ENCODE data around the gene UGP2.
"Not testable (repeated sequence)": the region's sequence is repeated elsewhere in the genome, so short reads cannot be mapped to it uniquely, and the experiment has no call there.

UGP2 gene

DNA sequence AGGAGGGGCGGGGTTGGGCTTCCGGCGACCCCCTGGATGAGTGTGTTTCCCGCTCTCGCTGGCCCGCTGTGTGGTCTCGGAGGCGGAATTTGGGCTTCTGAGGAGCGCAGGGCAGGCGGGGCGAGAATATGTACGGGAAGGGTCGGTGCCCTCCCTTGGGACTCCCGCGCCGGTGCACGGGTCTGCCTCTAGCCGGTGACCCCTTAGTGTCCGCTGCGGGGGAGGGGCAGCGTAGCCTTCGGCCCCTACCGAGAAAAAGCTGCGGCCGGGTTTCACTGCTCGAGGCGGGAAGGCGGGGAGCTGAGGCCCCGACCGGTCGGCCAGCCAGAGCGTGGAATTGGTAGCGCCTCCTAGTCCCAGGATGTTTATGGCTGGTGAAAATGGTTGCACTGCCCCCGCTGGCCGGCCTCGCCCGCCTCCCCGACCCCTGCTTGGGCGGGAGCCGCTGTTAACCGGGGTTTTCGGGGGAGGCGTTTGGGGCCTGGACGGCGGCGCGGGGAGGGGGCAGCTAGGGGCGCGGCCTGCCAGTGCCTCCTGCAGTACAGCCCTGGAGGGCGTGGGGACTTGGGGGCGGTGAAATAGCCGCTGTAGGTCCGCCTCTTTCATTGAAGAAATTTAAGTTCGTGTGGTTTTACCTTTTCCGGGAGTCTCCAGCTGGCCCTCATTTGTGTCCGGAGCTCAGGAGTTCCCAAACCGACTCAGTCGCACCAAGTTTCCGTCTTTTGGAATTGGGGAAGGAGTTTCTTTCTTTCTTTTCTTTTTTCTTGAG, at the start of gene UGP2:
Gene UGP2 (plus strand): TSS at position 643 of the 769 bp plus-strand sequence. CDS start 290 bp downstream, outside the sequence.
- DNase-seq, result peak; percentile 78 to 80

DNA sequence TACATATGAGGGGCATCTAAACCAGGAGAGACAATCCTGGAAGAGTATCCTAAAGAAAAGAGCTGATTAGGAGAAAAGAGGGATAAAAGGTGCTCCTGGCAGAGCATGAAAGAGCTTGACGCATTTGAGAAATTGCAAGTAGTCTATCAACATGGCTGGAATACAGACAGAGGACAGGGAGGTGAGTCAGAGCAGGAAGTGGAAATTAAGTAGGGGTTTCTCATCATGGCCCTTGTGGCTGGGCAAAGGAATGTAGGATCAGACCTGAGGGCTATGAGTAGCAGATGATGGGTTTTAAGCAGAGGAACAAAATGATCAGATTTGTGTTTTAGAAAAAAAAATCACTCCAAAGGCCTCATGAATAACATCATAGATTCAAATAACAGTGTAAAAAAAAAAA, 49.2 kb upstream of the UGP2 start:
- DNase-seq, result peak in 1 of 2 donors; percentile 22

DNA sequence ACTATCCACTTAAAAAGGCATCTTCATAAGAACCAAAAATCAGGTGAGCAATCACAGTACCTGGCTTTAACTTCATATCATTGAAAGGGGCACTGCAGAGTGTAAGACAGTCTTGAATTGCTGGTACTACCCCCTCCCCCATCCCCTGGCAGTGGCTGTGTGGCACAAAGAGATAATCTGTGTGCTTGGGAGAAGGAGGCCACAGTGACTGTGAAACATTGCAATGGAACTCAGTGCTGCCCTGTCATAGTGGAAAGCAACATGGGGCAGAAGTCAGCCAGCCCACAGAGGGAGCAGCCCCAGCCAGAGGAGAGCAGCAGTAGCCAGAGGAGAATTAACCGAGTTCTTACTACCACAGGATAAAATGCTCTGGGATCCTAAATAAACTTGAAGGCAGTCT, 45.3 kb upstream of the UGP2 start:
- DNase-seq, result no peak

DNA sequence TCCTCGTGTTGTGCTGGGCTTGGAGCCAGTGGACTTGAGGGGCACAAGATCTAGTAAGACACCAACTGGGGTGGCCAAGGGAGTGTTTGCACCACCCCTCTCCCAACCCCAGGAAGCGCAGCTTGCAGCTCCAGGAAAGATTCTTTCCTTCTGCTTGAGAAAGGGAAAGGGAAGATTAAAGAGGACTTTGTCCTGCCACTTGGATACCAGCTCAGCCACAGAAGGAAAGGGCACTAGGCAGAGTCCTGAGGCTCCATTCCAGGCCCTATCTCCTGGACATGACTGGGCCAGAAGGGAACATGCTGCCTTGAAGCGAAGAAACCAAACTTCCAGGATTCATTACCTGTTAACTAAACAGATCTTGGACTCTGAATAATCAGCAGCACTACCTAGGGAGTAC, 44.9 kb upstream of the UGP2 start:
- DNase-seq, result no peak

DNA sequence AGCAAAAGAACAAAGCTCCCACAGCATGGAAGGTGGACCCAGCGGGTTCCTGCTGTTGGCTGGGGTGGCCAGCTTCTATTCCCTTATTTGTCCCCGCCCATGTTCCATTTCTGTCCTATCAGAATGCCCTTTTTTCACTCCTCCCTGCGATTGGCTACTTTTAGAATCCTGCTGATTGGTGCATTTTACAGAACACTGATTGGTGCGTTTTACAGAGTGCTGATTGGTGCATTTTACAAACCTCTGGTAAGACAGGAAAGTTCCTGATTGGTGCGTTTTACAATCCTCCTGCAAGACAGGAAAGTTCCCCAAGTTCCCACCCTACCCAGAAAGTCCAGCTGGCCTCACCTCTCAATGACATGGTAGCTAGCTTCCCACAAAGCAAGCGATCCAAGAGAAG, 40.2 kb upstream of the UGP2 start:
- DNase-seq, result no peak

DNA sequence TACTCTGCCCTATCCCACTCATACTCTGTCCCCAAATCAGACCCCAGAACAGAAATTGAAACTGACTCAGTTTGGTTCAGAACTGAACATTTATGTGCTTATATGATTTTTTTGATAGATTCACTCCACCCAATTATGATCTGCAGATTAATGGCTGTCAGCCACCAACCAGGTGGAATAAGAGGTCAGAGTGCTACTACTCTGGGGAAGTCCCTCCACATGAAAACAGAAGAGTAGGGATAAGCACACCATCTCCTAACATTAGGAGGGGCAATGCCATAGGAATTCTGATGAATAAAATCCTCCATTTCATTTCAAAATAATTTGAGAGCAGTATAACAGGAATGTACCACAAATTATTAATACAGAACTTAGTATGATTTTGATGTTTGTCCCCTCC, 36.3 kb upstream of the UGP2 start:
- no peak for DNase-seq

DNA sequence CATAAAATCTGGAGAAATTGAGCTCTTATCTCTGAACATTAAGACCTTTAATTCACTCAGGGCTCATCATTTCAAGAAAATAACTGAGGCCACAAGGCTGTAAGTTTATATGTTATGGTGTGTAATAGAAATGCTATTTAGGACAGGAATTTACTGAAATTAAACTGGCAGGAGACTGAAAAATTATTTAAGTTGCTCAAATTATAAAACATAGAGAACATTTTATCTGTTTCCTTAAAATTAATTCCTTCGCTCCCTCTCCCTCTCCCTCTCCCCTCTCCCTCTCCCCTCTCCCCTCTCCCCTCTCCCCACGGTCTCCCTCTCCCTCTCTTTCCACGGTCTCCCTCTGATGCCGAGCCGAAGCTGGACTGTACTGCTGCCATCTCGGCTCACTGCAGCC, 33.7 kb upstream of the UGP2 start:
- not testable (repeated sequence) for DNase-seq

DNA sequence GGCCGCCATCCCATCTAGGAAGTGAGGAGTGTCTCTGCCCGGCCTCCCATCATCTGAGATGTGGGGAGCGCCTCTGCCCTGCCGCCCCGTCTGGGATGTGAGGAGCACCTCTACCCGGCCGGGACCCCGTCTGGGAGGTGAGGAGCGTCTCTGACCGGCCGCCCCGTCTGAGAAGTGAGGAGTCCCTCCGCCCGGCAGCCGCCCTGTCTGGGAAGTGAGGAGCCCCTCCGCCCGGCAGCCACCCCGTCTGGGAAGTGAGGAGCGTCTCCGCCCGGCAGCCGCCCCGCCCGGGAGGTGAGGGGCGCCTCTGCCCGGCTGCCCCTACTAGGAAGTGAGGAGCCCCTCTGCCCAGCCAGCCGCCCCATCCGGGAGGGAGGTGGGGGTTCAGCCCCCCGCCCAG, 32.8 kb upstream of the UGP2 start:
- DNase-seq, result not testable (repeated sequence)

DNA sequence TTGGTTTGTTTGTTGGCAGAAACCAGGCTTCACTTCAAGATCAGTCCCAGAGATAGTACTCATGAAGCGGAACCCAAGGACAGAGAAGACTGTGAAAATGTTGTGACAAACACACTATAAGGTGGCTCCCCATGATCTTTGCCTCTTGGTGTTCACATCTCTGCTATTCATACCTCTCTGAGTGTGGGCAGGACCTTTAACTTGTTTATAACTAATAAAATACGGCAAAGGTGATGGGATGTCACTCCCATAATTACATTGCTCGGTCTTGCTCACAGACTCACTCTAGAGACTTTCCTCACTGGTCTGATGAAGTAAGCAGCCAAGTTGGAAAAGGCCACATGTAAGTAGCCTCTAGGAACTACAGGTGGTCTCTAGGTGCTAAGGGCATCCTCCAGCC, 30.6 kb upstream of the UGP2 start:
- DNase-seq, result no peak

DNA sequence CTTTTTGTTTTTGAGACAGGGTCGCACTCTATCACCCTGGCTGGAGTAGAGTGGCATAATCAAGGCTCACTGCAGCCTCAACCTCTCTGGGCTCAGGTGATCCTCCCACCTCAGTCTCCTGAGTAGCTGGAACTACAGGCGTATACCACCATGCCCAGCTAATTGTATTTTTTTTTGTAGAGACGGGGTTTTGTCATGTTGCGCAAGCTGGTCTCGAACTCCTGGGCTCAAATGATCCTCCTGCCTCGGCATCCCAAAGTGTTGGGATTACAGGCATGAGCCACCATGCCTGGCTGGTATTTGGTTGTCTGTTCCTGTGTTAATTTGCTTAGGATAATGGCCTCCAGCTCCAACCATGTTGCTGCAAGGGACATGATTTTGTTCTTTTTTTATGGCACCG, 29.8 kb upstream of the UGP2 start:
- DNase-seq, result not testable (repeated sequence)

DNA sequence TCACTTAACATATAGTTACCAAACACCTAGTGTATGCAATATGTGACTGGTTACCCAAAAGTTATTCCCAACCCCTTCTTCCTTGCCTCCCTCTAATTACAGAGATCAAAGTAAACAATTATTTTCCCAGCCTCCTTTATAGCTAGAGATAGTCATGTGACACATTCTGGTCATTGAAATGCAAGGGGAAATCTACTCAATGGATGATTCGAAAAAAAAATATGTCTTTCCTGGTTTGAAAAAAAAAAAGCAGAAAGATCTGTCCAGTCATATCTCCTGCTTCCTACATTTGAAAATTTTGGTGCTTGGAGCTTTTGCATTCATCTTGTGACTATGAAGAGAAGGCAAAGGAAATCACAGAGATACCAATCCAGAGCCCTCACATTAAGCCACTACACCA, 27.6 kb upstream of the UGP2 start:
- DNase-seq, result no peak

DNA sequence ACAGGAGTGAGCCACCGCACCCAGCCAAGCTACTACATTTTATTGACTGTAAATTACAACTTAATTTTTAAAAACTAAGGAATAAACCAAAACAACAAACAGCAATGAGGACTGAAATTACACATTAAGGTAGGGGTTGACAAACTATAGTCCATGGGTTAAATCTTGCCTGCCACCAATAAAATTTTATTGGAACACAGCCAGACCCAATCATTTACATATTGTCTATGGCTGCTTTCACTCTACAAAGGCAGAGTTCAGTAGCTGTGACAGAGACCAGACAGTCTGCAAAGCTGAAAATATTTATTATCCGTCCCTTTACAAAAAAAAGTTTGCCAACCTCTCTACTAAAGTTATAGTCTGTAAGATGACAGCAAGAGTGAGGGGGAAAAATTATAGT, 24.3 kb upstream of the UGP2 start:
- DNase-seq, result no peak

DNA sequence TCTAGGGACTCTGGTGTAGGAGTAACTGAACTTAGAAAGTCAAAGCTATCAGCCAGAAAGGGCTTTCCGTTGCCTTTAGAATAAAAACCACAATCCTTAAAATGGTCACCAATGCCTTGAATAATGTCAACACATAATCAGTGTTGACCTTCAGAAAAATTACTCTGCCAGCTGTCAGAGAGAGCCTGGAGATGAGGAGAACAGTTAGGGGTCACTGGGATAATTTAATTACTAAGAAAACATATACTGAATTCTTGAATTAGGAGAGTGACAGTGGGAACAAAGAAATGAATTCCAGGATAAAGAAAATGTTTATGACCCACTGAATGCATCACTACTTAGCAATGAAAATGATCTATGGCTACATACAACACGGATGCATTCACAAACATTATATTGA, 23.4 kb upstream of the UGP2 start:
- no peak for DNase-seq

DNA sequence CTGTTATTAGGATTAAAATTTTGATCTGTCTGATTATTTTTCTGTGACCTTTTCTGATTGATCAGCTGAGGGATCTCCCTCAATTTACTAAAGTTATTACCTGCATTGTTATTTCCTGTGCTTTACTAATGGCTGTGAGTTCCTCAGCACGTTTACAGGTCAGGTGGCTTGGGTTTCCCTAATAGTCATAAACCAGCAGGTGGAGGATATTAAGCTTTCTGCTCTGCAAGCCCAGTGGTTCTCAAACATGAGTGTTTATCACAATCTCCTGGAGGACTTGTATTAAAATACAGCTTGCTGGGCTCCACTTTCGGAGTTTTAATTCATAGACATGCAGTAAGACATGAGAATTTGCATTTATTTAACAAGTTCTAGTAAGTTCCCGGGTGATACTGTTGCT, 22.4 kb upstream of the UGP2 start:
- no peak for DNase-seq

DNA sequence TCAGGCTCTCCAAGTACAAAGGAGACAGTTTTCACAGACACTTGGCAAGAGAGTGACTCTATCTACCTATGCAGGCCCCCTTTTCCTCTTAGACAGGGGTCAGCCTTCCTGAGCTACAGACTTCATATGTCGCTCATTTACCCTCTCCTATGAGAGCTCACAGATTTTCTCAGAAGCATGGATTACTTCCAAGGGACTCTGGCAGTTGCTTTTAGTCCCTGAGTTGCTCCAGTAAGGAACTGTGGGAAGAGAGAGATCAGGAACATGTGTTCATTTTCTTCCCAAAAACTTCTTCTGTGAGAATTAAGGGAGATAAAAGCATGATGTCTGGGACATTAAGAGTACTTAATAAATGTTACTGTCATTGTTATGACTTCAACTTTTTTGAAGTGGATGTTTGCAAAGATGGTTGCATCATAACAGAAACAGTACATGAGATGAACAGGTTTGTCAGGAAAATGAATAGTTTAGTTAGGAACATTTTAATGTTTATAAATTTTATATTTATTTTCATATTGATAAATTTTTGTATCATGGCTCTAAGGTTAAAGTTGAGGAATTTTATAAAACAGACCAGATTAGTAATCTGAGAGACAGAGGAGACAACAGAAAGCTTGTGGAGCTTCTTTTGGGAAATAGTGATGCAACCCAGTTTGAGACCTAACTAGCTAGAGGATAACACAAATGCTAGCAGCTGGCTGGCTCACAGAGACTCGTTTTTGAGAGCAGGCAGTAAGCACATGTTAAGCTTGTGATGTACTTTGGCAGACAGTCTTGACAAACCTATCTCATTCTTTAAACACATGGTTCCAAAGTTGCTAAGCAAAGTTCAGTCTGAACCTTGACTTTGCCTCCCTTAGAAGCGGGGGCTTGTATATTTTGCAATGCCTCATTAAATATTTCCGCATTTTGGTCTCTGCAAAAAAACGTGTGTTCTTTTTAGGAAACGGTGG, 21.7 kb upstream of the UGP2 start:
- DNase-seq, result no peak

DNA sequence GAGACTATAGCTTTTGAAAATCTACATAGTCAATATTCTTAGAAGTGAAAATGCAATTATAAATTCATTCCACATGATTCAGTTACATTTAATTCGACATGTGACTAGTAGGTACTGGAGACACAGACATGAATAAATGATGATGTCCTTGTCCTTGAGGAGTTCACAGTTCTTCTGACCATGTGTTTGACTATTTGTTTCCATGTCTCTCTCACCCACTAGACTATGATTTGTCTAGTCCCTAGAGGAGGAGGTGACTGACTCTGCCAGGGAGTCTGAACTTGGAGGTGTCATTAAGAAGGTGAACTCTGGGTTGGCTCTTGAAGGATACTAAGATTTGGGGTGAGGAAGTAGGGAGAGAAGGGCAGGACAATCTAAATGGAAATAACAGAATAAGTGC, 20.7 kb upstream of the UGP2 start:
- no peak for DNase-seq

DNA sequence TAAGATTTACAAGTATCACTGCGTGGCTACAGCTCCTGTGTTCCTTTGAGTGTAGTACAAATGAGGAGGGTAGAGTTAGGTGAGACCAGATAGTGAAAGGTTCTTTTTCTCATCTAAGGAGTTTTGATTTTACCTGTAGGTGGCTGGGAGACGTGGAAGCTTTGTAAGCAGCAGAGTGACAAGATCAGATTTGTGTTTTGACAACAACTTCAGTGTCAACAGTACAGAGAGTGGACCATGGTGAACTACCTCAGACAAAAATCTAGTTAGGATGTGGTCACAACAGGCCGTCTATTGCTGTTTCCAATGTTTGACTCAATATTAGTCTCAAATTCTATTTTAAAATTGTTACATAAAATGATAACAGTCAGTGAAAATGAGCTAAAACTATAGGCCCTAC, 20.3 kb upstream of the UGP2 start:
- DNase-seq, result no peak

DNA sequence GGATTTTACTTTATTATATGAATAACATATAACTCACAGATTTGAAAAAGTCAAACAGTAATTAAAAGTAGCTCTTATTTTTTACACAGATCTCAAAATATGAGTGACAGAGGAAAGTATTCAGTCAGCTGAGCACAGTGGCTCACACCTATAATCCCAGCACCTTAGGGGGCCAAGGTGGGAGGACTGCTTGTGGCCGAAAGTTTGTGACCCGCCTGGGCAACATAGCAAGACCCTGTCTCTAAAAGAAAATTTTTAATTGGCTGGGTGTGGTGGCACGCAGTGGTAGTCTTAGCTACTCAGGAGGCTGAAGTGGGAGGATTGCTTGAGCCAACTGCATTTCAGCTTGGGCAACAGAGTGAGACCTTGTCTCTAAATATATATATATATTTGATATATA, 19.2 kb upstream of the UGP2 start:
- no peak for DNase-seq

DNA sequence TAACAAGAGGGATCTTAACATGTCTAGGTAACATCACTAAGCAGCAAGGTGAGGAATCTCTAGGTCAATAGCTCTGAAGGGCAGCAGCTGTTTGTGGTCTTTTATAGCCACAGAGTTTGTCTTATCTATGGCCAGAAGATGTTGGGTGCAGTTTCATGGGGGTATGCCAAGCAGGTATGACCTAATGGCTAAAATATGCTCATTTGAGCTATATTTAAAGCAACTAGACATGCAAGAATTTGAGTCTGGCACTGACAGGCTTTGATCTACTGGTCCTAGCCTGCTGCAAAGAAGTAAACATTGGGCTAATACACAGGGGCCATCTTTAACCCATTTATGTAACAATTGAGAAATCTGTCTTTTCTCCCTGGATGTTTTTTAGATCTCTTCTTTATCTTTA, 13.9 kb upstream of the UGP2 start:
- DNase-seq, result no peak

DNA sequence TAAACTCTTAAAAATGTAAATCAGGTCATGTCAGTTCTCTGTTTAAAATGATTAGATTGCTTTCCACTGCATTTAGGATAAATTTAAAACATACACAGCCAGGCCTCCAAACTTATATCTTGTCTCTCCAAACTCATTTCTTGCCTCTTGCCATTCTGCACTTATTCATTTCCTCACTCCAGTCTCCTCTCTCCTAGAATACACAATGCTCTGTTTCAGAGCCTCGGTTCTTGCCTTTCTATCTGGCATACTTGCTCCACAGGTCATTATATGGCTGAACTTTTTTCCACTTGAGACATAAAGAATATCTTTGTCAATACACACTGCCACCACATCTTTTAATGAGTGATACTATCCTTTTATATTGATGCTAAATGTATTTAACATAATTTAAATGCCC, 10.5 kb upstream of the UGP2 start:
- no peak for DNase-seq

DNA sequence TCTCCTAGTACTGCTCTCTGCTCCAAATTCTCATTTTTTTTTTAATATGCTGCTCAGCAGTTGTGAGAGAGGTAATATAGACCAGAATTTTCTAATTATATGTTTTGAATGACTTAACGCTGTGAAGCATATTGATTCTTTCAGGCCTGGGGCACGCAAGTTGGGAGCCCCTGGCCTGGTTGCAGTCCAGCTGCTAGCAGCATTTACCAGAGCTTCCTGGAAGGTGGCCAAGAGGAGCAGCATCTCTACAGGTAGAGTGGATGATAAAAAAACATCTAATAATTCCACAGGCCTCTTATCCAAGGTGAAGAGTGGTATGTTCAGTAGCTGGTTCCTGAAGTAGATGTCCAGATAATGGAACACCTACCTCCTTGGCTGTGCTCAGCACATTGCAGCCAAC, 7.3 kb upstream of the UGP2 start:
- DNase-seq, result no peak

DNA sequence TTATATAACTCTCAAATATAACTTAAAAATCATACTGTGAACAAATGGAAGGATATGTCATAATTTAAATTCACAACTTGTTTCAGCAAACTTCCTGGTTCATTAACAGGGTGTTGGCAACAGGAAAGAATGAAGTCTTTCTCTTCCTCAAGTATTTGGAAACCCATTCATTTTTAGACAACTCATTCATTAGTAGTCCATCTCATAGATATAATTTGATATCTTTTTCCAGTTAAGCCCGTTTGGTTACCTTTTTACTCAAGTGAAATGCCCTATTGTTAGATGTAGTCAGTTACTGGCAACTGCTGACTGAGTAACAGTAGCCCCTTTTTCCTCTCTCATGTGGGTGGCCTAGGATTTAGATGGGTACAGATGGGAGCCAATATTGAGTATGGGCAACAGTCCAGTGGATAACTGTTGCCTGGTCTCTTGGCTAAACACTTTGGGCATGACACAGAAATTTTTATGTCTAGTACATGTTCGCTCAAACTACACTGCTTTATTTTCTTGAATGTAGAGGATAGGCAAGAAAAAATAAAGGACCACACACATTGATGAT, 4.6 kb upstream of the UGP2 start:
- DNase-seq, result no peak

DNA sequence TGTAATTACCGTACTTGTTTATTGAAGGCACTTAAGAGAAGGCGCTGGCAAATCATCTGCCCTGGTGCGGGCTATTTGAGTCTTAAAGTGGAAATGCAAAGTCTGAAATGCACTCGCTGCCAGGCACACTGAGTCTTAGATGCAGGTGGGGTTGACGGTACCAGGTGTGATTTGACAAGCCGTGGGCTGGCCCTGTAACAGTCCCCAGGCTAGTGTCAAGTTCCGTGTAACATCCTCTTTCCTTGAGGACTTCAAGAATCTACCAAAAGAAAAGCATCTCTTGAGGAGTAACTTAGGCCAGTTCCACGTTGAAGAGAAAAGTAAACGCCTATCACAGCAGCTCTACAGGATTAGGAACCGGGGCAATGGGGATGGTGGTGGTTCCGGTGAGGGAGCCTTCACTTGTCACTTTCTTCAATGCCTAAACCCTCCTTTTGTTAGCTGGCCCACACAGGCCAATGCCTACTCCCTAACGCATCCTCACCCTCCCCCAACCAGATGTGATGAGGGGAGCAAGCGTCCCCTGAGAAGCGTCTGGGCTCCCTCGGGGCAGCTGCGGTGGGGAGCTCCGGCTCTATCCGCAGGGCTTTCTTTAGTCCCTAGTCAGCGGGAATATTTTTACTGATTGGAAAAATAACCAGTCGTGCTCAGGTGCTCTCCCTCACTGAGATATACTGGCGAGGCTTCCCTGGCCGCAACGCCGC, 1.5 kb upstream of the UGP2 start:
- no peak for DNase-seq
